UCSD-AML1 (cell line): ENCODE measurements around the gene RIN3.
A peak's percentile ranks its signal among the peaks of the same experiment; 100 is the strongest.

Source experiments
- DNase-seq: peaks from one replicate; lab custom pipeline; 2025; ENCODE audit not compliant: unreplicated experiment; lab: John Stamatoyannopoulos, UW

RIN3 gene

GRCh38 chr14:92644970-92645515 is 131.5 kb downstream of the RIN3 start:
- DNase-seq: no peak

- no peak for DNase-seq
These were observed 132.4 kb downstream of the RIN3 start for GRCh38 chr14:92645841-92646478.

- DNase-seq: no peak
These were observed 133.6 kb downstream of the RIN3 start for GRCh38 chr14:92646952-92647796.

- DNase-seq: no peak
These were observed 134.3 kb downstream of the RIN3 start for GRCh38 chr14:92647797-92648279.

- no peak for DNase-seq
These were observed 135.5 kb downstream of the RIN3 start for GRCh38 chr14:92649066-92649465.

- peak; percentile 72 for DNase-seq
These were observed 136.5 kb downstream of the RIN3 start for GRCh38 chr14:92649934-92650545.

GRCh38 chr14:92650581-92651105 is 137.1 kb downstream of the RIN3 start:
- no peak for DNase-seq

- DNase-seq: peak; percentile 79
These were observed 137.7 kb downstream of the RIN3 start for GRCh38 chr14:92651106-92651757.

GRCh38 chr14:92651758-92652406 is 138.3 kb downstream of the RIN3 start:
- no peak for DNase-seq

- DNase-seq: no peak
These were observed 139.0 kb downstream of the RIN3 start for GRCh38 chr14:92652413-92653151.

GRCh38 chr14:92653162-92653651 is 139.6 kb downstream of the RIN3 start:
- DNase-seq: no peak

- no peak for DNase-seq
These were observed 140.8 kb downstream of the RIN3 start for GRCh38 chr14:92654239-92654901.

- DNase-seq: no peak
These were observed 142.0 kb downstream of the RIN3 start for GRCh38 chr14:92655419-92656201.

- no peak for DNase-seq
These were observed 142.9 kb downstream of the RIN3 start for GRCh38 chr14:92656306-92657081.

GRCh38 chr14:92657457-92658142 is 144.0 kb downstream of the RIN3 start:
- peak; percentile 81 for DNase-seq

- no peak for DNase-seq
These were observed 144.6 kb downstream of the RIN3 start for GRCh38 chr14:92658160-92658559.

- DNase-seq: no peak
These were observed 145.1 kb downstream of the RIN3 start for GRCh38 chr14:92658684-92659083.
